HG02763 (cell line): ENCODE data around the gene SYT17.

Experiments used
- ATAC-seq: cut with Tn5 transposase; IDR thresholded peaks from one replicate; pipeline ENCODE4 v1.9.1; 2021; ENCODE audit warnings: mild to moderate bottlenecking, moderate library complexity; ENCODE audit not compliant: unreplicated experiment

SYT17 gene

GRCh38 chr16:19138601-19139000, 29.4 kb upstream of the SYT17 start:
- no peak for ATAC-seq

GRCh38 chr16:19139436-19140091, 28.5 kb upstream of the SYT17 start:
- ATAC-seq: no peak

GRCh38 chr16:19140396-19140795, 27.6 kb upstream of the SYT17 start:
- ATAC-seq: no peak

GRCh38 chr16:19142939-19143598, 25.0 kb upstream of the SYT17 start:
- ATAC-seq: no peak

GRCh38 chr16:19143599-19143956, 24.5 kb upstream of the SYT17 start:
- ATAC-seq: no peak

- ATAC-seq: no peak
Measured at GRCh38 chr16:19145010-19145409, 23.0 kb upstream of the SYT17 start.

- no peak for ATAC-seq
Measured at GRCh38 chr16:19147126-19147525, 20.9 kb upstream of the SYT17 start.

GRCh38 chr16:19147627-19148026, 20.4 kb upstream of the SYT17 start:
- no peak for ATAC-seq

- no peak for ATAC-seq
Measured at GRCh38 chr16:19148189-19148588, 19.9 kb upstream of the SYT17 start.

GRCh38 chr16:19151310-19151709, 16.7 kb upstream of the SYT17 start:
- ATAC-seq: no peak

- no peak for ATAC-seq
Measured at GRCh38 chr16:19152042-19152441, 16.0 kb upstream of the SYT17 start.

- no peak for ATAC-seq
Measured at GRCh38 chr16:19153876-19154275, 14.2 kb upstream of the SYT17 start.

GRCh38 chr16:19162085-19162484, 6.0 kb upstream of the SYT17 start:
- ATAC-seq: no peak

- no peak for ATAC-seq
Measured at GRCh38 chr16:19163215-19163614, 4.8 kb upstream of the SYT17 start.

- no peak for ATAC-seq
Measured at GRCh38 chr16:19164285-19164684, 3.8 kb upstream of the SYT17 start.

GRCh38 chr16:19165101-19165500, 2.9 kb upstream of the SYT17 start:
- no peak for ATAC-seq

- no peak for ATAC-seq
Measured at GRCh38 chr16:19166500-19166899, 1.5 kb upstream of the SYT17 start.

- no peak for ATAC-seq
Measured at GRCh38 chr16:19168371-19169081, 486 bp downstream of the SYT17 start.

GRCh38 chr16:19169082-19169639, 1.1 kb downstream of the SYT17 start:
- no peak for ATAC-seq

- ATAC-seq: no peak
Measured at GRCh38 chr16:19170043-19170655, 2.1 kb downstream of the SYT17 start.

- ATAC-seq: no peak
Measured at GRCh38 chr16:19172098-19172780, 4.2 kb downstream of the SYT17 start.
